ENCODE data around the gene KCNMA1. TPM values are rescaled to one million over a fixed set of nuclear protein-coding genes. Genes with fewer than 3 reads are reported as not detected.

The KCNMA1 gene
- total and polyA plus RNA-seq, 8 donors: 2.8 to 21.1 (median 4.3) TPM

- no peak for DNase-seq
- no peak for TF ChIP-seq CTCF (IDR thresholded peaks at IDR 0.05)
- Histone ChIP-seq H3K27me3 (no peaks in the 10 kb centered on the region), H3K9me3 (no peaks in the 10 kb centered on the region), H3K27ac (no peak overlapping the region), H3K4me3 (no peak overlapping the region), H3K4me1 (no peaks in the 10 kb centered on the region), H3K36me3 (no peaks in the 10 kb centered on the region)
- intact Hi-C loops (cut with DNase I): no loop called here
- ATAC-seq: no peak
Measured at GRCh38 chr10:77118603-77119282, 518.9 kb downstream of the KCNMA1 start.

GRCh38 chr10:77117501-77117900, 520.1 kb downstream of the KCNMA1 start:
- H3K36me3 ChIP-seq: no peaks in the 10 kb centered on the region
- H3K27ac ChIP-seq: no peak overlapping the region
- DNase-seq: no peak
- no peaks in the 10 kb centered on the region for H3K9me3 ChIP-seq
- TF ChIP-seq CTCF (IDR thresholded peaks at IDR 0.05): no peak
- no peak overlapping the region for H3K4me3 ChIP-seq
- no peaks in the 10 kb centered on the region for H3K27me3 ChIP-seq
- intact Hi-C loops (cut with DNase I): no loop called here
- H3K4me1 ChIP-seq: no peaks in the 10 kb centered on the region
- ATAC-seq: no peak

GRCh38 chr10:77116904-77117303, 520.7 kb downstream of the KCNMA1 start:
- H3K27ac ChIP-seq: no peak overlapping the region
- DNase-seq (no peak), ATAC-seq (no peak)
- H3K9me3 ChIP-seq: no peaks in the 10 kb centered on the region
- H3K36me3 ChIP-seq: no peaks in the 10 kb centered on the region
- no peaks in the 10 kb centered on the region for H3K27me3 ChIP-seq
- no peak for TF ChIP-seq CTCF (IDR thresholded peaks at IDR 0.05)
- intact Hi-C loops (cut with DNase I): no loop called here
- H3K4me3 ChIP-seq: no peak overlapping the region
- H3K4me1 ChIP-seq: no peaks in the 10 kb centered on the region

- Histone ChIP-seq H3K27ac (no peak overlapping the region), H3K27me3 (no peaks in the 10 kb centered on the region), H3K4me1 (no peaks in the 10 kb centered on the region), H3K9me3 (no peaks in the 10 kb centered on the region), H3K36me3 (no peaks in the 10 kb centered on the region), H3K4me3 (no peak overlapping the region)
- TF ChIP-seq CTCF (IDR thresholded peaks at IDR 0.05): no peak
- ATAC-seq: no peak
- no peak for DNase-seq
- intact Hi-C loops (cut with DNase I): no loop called here
Measured at GRCh38 chr10:77114181-77114821, 523.3 kb downstream of the KCNMA1 start.

- TF ChIP-seq CTCF (IDR thresholded peaks at IDR 0.05): peak; percentile 60 to 77
- Histone ChIP-seq H3K27ac (no peak overlapping the region), H3K36me3 (no peaks in the 10 kb centered on the region), H3K4me1 (no peaks in the 10 kb centered on the region), H3K9me3 (no peaks in the 10 kb centered on the region), H3K4me3 (no peak overlapping the region), H3K27me3 (no peaks in the 10 kb centered on the region)
- ATAC-seq: peak; percentile 91
- intact Hi-C loops (cut with DNase I): no loop called here
- DNase-seq: peak in 2 of 4 donors; percentile 56 to 61
Measured at GRCh38 chr10:77111611-77112550, 525.7 kb downstream of the KCNMA1 start.

All from left lung (tissue), 10 donors.